Thyroid gland (tissue), 4 donors: ENCODE data around the gene LZTS3. TPM values are rescaled to one million over a fixed set of nuclear protein-coding genes. Genes with fewer than 3 reads are reported as not detected.
"Not testable (repeated sequence)": the region's sequence is repeated elsewhere in the genome, so short reads cannot be mapped to it uniquely, and the experiment has no call there.

ENCODE experiments used
- DNase-seq, 2 donors: peaks; one replicate each; pipeline ENCODE4 v3.0.0-alpha.2; 2019
- H3K27ac ChIP-seq, 3 donors: fragments of 200-600 bp; sonication (generic); 1 replicate in 2 of 3; 2 replicates in 1 of 3; pipeline ENCODE4 v1.5.1; 2016 to 2019; ENCODE audit warnings: mild to moderate bottlenecking in 1 of 3, moderate library complexity in 1 of 3
- H3K27me3 ChIP-seq: fragments of 200-600 bp; sonication (generic); one replicate; pipeline ENCODE4 v1.5.1; 2019
- H3K36me3 ChIP-seq, 2 donors: fragments of 200-600 bp; sonication (generic); one replicate each; pipeline ENCODE4 v1.5.1; 2016 to 2019
- H3K4me1 ChIP-seq, 2 donors: fragments of 200-600 bp; sonication (generic); one replicate each; pipeline ENCODE4 v1.5.1; 2017 to 2019
- H3K4me3 ChIP-seq, 3 donors: fragments of 200-600 bp; sonication (generic); replicated peaks in 1 of 3; 1 replicate in 2 of 3; 2 replicates in 1 of 3; pipeline ENCODE4 v1.5.1; 2016; ENCODE audit warnings: mild to moderate bottlenecking in 1 of 3
- H3K9me3 ChIP-seq: fragments of 200-600 bp; sonication (generic); one replicate; pipeline ENCODE4 v1.5.1; 2017
- POLR2A ChIP-seq, 2 donors: fragments of 450-650 bp; IDR thresholded peaks; one replicate each; pipeline ENCODE4 v1.6.1; 2017; ENCODE audit warnings: antibody characterized with exemption in 2 of 2, mild to moderate bottlenecking in 2 of 2, moderate library complexity in 1 of 2
- WGBS, 2 donors: methylation state at CpG; one replicate each; pipeline ENCODE4 v1.1.5; 2017; 5-methylcytosine and 5-hydroxymethylcytosine counted together
- intact Hi-C: fragments of 100-400 bp; cut with DNase I; formaldehyde crosslinking; loops from one replicate; pipeline ENCODE4 v1.15.1; 2023
- total RNA-seq, 4 donors: library from RNA; depleted of rRNA; stranded (reverse); fragments of >200 nt; gene quantifications; one replicate each; pipeline ENCODE4 v1.2.3, GENCODE V29; 2016
- TF ChIP-seq, protein P1 (sequence below), 6 experiments: fragments of 200-600 bp in 3 of 6; fragments of 450-650 bp in 3 of 6; sonication (generic) in 3 of 6; IDR thresholded peaks; one replicate each; pipeline ENCODE4 v1.5.1; 2016 to 2019; ENCODE audit warnings: antibody characterized with exemption in 6 of 6, mild to moderate bottlenecking in 2 of 6, inconsistent platforms in 1 of 6, moderate library complexity in 1 of 6

The LZTS3 gene
- total RNA-seq, 4 donors from 2014 or later = 27.7 to 39.1 (median 35.1) TPM

DNA sequence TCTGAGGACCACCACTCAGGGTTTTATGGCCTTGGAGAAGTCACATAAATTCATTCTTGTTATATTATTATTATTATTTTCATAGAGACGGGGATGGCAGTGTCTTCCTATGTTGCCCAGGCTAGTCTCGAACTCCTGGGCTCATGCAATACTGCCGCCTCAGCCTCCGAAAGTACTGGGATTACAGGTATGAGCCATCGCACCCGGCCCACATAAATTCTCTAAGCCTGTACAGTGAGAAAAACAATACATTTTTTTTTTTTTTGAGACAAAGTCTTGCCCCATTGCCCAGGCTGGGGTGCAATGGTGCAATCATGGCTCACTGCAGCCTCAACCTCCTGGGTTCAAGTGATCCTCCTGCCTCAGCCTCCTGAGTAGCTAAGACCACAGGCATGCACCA lies 12.9 kb downstream of the LZTS3 start:
- Histone ChIP-seq H3K4me1 (peaks cover 30 to 48% of the 10 kb centered on the region in 2 donors), H3K27ac (peak overlapping the region in 1 of 3 donors; percentile 88), H3K27me3 (no peaks in the 10 kb centered on the region), H3K36me3 (no peaks in the 10 kb centered on the region), H3K4me3 (no peak overlapping the region), H3K9me3 (no peaks in the 10 kb centered on the region)
- intact Hi-C loops = no loop called here
- no peak for TF ChIP-seq POLR2A (IDR thresholded peaks at IDR 0.05)
- TF ChIP-seq, protein P1, sequence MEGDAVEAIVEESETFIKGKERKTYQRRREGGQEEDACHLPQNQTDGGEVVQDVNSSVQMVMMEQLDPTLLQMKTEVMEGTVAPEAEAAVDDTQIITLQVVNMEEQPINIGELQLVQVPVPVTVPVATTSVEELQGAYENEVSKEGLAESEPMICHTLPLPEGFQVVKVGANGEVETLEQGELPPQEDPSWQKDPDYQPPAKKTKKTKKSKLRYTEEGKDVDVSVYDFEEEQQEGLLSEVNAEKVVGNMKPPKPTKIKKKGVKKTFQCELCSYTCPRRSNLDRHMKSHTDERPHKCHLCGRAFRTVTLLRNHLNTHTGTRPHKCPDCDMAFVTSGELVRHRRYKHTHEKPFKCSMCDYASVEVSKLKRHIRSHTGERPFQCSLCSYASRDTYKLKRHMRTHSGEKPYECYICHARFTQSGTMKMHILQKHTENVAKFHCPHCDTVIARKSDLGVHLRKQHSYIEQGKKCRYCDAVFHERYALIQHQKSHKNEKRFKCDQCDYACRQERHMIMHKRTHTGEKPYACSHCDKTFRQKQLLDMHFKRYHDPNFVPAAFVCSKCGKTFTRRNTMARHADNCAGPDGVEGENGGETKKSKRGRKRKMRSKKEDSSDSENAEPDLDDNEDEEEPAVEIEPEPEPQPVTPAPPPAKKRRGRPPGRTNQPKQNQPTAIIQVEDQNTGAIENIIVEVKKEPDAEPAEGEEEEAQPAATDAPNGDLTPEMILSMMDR (IDR thresholded peaks at IDR 0.05) = no peak
- 96 to 98% methylated on average over 6 of the region's 6 CpGs for WGBS, 2 donors
- no peak for DNase-seq

DNA sequence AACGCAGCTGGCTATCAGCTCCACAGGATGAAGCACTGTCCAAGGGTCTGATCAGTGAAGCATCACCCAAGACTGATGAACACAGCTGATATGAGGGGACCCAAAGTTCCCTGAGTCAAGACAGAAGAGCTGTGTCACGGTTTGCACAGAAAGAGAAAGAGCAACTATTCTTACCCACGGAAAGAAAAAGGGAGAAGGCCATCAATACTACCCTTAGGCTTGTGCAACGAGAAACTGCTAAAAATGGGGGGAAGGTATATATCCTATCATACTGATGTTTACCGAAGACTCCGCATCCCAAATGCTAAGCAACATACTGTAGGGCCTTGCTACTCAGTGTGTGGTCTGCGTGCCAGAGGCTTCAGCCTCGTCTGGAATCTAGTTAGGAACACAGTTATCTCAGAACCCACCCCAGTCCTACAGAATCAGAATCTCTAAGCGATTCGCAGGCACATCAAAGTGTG lies 14.3 kb downstream of the LZTS3 start:
- 2 to 3% methylated on average over 10 of the region's 10 CpGs for WGBS, 2 donors
- DNase-seq = no peak
- peak overlapping the region; percentile 59 to 95 (median 87) for H3K4me3 ChIP-seq
- no peaks in the 10 kb centered on the region for H3K27me3 ChIP-seq
- TF ChIP-seq, protein P1 (IDR thresholded peaks at IDR 0.05) = no peak
- no peak for TF ChIP-seq POLR2A (IDR thresholded peaks at IDR 0.05)
- H3K36me3 ChIP-seq = no peaks in the 10 kb centered on the region
- peaks cover 30 to 48% of the 10 kb centered on the region in 2 donors for H3K4me1 ChIP-seq
- H3K9me3 ChIP-seq = no peaks in the 10 kb centered on the region
- intact Hi-C loops = no loop called here
- H3K27ac ChIP-seq = peak overlapping the region in 2 of 3 donors; percentile 77 to 88

DNA sequence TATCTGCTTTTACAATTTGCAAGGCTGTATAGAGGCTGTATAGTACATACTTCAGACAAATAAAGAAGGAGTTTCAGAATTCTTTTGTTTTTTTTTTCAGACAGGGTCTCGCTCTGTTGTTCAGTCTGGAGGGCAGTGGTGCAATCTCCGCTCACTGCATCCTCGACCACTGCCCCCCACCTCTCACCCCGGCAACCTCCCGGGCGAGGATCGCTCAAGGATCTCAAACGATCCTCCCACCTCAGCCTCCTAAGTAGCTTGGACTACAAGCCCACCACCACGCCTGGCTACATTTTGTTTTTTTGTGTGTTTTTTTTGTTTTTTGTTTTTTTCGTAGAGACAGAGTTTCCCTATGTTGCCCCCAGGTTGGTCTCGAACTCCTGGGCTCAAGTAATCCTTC lies 15.5 kb downstream of the LZTS3 start:
- Histone ChIP-seq H3K27ac (peak overlapping the region in 1 of 3 donors; percentile 88), H3K9me3 (no peaks in the 10 kb centered on the region), H3K27me3 (no peaks in the 10 kb centered on the region), H3K4me3 (no peak overlapping the region), H3K36me3 (no peaks in the 10 kb centered on the region), H3K4me1 (peaks cover 29 to 39% of the 10 kb centered on the region in 2 donors)
- intact Hi-C loops = no loop called here
- TF ChIP-seq, protein P1 (IDR thresholded peaks at IDR 0.05) = no peak
- TF ChIP-seq POLR2A (IDR thresholded peaks at IDR 0.05) = no peak
- no peak for DNase-seq
- whole genome bisulfite sequencing, 2 donors = 75 to 76% methylated on average over 11 of the region's 11 CpGs

DNA sequence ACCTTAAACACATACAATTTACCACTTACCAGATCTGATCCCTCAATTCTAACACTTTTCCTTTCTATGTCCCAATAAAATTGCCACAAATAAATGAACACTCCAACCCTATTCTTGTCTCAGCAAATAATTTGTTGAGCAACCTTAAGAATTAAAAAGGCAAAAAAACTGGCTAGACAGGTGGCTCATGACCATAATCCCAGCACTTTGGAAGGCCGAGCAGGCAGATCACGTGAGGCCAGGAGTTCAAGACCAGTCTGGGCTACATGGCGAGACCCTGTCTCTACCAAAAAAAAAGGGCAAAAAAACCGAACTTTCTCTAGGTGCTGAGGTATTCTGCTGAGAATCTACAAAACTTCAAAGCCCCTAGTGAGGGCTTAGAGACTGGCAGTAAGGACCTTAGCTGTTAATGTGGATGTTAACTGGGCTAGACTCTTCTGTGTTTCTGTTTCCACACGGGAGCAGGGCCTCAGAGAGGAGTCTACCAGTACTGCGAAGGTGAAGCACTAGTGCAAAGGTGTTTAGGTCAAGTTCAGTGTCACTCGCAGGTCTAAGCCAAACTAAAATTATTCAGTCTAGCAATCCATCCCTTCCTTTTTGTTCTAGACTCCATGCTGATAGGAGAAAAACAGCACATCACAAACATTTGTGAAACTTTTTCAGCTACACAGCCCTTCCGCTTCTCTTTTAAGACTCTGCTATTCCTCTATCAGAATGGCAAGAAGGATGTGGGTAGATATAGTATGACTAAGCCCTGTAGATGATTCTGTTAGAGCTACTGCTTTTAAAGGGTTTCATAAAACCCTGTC lies 16.3 kb downstream of the LZTS3 start:
- TF ChIP-seq, protein P1 (IDR thresholded peaks at IDR 0.05) = no peak
- TF ChIP-seq POLR2A (IDR thresholded peaks at IDR 0.05) = no peak
- WGBS, 2 donors = 70 to 85% methylated on average over 8 of the region's 8 CpGs
- Histone ChIP-seq H3K27me3 (no peaks in the 10 kb centered on the region), H3K36me3 (no peaks in the 10 kb centered on the region), H3K4me1 (peaks cover 26 to 31% of the 10 kb centered on the region in 2 donors), H3K27ac (no peak overlapping the region), H3K4me3 (no peak overlapping the region), H3K9me3 (no peaks in the 10 kb centered on the region)
- intact Hi-C loops = no loop called here
- no peak for DNase-seq

DNA sequence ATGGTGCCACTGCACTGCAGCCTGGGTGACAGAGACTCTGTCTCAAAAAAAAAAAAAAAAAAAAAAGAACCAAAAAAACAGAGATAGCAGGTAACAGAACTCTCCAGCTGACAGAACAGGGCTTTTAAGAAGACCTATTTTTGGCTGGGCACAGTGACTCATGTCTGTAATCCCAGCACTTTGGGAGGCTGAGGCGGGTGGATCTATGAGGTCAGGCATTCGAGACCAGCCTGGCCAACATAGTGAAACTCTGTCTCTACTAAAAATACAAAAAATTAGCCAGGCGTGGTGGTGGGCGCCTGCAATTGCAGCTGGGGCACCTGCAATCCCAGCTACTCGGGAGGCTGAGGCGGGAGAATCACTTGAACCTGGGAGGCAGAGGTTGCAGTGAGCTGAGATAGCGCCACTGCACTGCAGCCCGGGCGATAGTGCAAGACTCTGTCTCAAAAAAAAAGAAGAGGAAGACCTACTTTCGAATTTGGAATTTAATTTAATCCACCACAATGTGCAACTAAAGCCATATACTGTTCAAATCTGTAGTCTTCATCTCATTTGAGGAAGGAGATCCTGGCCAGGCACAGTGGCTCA lies 21.2 kb downstream of the LZTS3 start:
- H3K9me3 ChIP-seq, intact Hi-C loops, H3K27ac ChIP-seq, DNase-seq, H3K4me1 ChIP-seq, H3K4me3 ChIP-seq, H3K27me3 ChIP-seq: not testable (repeated sequence)
- H3K36me3 ChIP-seq = peaks cover 15 to 16% of the 10 kb centered on the region in 2 donors
- 92 to 96% methylated on average over 10 of the region's 10 CpGs for WGBS, 2 donors
